BJ (cell line): ENCODE measurements around the gene KIF2B. TPM values are rescaled to one million over a fixed set of nuclear protein-coding genes. Genes with fewer than 3 reads are reported as not detected.

ENCODE experiments used
- CTCF ChIA-PET: fragments of 350-600 bp; formaldehyde crosslinking; extraction: SDS; loops from one replicate; lab custom pipeline; 2021; ENCODE audit warnings: antibody characterized with exemption, inconsistent platforms; lab: Yijun Ruan, JAX
- POLR2A ChIA-PET: fragments of 300-600 bp; sonication (Branson Sonifier 250); formaldehyde crosslinking; extraction: SDS; loops from one replicate; lab custom pipeline; 2021; ENCODE audit warnings: antibody characterized with exemption; lab: Charles Lee
- DNase-seq: peaks from one replicate; pipeline ENCODE4 v3.0.0-alpha.2; 2011; ENCODE audit warnings: low read depth
- H3K27me3 ChIP-seq: 2 replicates; pipeline ENCODE4 v1.6.0; 2011; ENCODE audit warnings: low read length; ENCODE audit not compliant: control insufficient read depth, insufficient read depth
- H3K36me3 ChIP-seq: 2 replicates; pipeline ENCODE4 v1.5.1; 2011; ENCODE audit warnings: low read length; ENCODE audit not compliant: control insufficient read depth, insufficient read depth
- H3K4me3 ChIP-seq: 2 replicates; pipeline ENCODE4 v1.5.1; 2011; ENCODE audit warnings: low read depth, mild to moderate bottlenecking, control low read depth, low read length
- polyA plus RNA-seq: library from polyadenylated mRNA; depleted of rRNA; stranded (reverse); fragments of >200 nt; gene quantifications from 2 replicates; pipeline ENCODE4 v1.2.3, GENCODE V29; 2011
- TF ChIP-seq, protein P1 (sequence below): IDR thresholded peaks from 2 replicates; pipeline ENCODE4 v1.5.1; 2011; ENCODE audit warnings: low read depth, mild to moderate bottlenecking, control low read depth, inconsistent platforms, low read length, moderate library complexity; ENCODE audit not compliant: insufficient read depth

Gene KIF2B
- polyA plus RNA-seq, 1 experiment = not detected

DNA sequence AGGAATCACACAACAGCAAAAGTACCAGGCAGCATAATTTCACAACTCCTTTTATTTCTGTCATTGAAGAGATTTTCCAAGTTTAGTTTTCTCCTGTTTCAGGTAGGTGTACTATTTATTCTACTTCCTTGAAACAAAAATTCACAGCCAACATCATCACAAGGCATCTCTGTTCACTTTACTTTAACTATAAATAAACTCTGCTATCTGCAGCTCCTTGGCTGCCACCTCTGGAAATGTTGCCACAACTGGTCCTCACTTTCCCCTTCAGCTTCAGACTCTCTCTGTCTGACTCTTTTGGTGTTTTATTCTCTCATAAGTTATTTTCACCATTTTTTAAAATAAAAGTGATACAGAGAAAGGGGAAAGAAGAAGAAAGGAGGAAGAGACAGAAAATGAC, 27.9 kb upstream of the KIF2B start:
- no peaks in the 10 kb centered on the region for H3K36me3 ChIP-seq
- TF ChIP-seq, protein P1, sequence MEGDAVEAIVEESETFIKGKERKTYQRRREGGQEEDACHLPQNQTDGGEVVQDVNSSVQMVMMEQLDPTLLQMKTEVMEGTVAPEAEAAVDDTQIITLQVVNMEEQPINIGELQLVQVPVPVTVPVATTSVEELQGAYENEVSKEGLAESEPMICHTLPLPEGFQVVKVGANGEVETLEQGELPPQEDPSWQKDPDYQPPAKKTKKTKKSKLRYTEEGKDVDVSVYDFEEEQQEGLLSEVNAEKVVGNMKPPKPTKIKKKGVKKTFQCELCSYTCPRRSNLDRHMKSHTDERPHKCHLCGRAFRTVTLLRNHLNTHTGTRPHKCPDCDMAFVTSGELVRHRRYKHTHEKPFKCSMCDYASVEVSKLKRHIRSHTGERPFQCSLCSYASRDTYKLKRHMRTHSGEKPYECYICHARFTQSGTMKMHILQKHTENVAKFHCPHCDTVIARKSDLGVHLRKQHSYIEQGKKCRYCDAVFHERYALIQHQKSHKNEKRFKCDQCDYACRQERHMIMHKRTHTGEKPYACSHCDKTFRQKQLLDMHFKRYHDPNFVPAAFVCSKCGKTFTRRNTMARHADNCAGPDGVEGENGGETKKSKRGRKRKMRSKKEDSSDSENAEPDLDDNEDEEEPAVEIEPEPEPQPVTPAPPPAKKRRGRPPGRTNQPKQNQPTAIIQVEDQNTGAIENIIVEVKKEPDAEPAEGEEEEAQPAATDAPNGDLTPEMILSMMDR = no peak
- DNase-seq = no peak
- no peak overlapping the region for H3K4me3 ChIP-seq
- H3K27me3 ChIP-seq = no peaks in the 10 kb centered on the region
- ChIA-PET CTCF (no interaction called here), POLR2A (no interaction called here)

DNA sequence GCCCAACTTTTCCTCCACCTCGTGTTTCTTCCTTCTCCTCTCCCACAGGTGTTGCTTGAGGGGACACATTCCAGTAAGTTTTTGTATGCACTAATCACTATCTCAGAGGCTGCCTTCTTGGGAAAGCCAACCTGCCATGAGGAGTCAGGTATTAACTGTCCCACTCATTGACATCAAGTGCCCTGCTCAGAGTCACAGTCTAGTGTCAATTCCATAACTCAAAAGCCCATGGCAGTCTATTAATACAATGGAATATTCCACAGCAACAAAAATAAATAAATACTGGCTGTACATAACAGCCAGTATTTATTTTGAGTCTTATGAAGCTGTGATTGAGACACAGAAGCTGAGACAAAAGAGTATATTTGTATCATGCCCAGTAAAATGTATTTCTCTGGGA, 26.1 kb upstream of the KIF2B start:
- H3K4me3 ChIP-seq = no peak overlapping the region
- H3K36me3 ChIP-seq = no peaks in the 10 kb centered on the region
- ChIA-PET POLR2A (no interaction called here), CTCF (no interaction called here)
- TF ChIP-seq, protein P1 = no peak
- no peak for DNase-seq
- H3K27me3 ChIP-seq = no peaks in the 10 kb centered on the region

DNA sequence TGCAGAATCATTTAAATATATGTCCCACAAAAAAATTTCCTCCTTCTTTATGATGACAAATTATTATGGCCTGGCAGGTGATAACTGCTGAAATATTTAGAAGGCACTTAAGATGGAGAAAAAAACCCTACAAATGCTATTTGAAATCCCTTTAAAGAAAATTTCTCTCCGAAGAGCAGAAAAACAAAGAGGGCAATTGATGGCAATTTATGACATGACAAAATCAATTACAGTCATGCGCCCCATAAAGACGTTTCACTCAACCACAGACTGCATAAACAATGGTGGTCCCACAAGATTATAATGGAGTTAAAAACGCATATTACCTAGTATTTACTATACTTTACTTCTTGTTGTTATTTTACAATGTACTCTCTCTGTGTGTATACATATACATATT, 25.2 kb upstream of the KIF2B start:
- no peak for DNase-seq
- Histone ChIP-seq H3K36me3 (no peaks in the 10 kb centered on the region), H3K4me3 (no peak overlapping the region), H3K27me3 (no peaks in the 10 kb centered on the region)
- CTCF ChIA-PET = no interaction called here
- TF ChIP-seq, protein P1 = no peak
- POLR2A ChIA-PET = no interaction called here

DNA sequence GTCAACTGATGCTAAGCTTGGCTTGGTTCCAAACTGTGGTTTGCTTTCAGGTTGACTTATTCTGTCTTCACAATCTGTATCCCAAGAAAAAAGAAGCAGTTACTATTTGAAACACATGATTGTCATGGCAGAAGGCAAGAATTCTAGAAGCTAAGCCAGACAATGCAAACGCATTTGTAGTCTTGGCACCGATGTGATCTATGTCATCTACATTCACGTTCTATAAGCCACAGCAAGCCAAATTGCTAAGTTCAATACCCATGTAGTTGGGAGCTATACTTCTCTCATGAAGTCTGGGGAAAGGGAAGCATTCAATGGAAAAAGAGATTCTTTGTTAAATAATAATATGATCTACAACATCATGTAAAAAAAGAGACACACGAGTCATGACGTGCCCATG, 18.3 kb upstream of the KIF2B start:
- H3K36me3 ChIP-seq = no peaks in the 10 kb centered on the region
- ChIA-PET CTCF (no interaction called here), POLR2A (no interaction called here)
- DNase-seq = no peak
- TF ChIP-seq, protein P1 = no peak
- no peaks in the 10 kb centered on the region for H3K27me3 ChIP-seq
- H3K4me3 ChIP-seq = no peak overlapping the region

DNA sequence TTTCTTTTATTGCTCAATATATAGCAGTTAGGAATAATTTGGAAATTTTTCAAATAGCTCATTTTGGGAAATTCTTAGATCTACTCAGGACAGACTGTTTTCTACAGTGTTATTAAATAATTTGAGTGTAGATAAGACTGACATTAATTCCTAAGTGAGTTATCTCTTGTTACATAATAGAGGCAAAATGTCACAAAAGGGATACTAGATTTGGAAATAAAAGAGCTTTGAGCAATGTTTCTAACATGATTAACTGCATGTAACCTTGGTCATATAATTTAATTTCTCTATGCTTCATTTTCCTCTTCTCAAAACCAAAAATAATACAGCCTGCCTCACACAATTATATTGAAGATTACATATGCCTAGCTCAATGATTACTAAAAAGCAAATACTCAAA, 16.3 kb upstream of the KIF2B start:
- Histone ChIP-seq H3K4me3 (no peak overlapping the region), H3K36me3 (no peaks in the 10 kb centered on the region), H3K27me3 (no peaks in the 10 kb centered on the region)
- ChIA-PET CTCF (no interaction called here), POLR2A (no interaction called here)
- TF ChIP-seq, protein P1 = no peak
- no peak for DNase-seq
